SH-SY5Y (cell line): Measurements from ENCODE around the gene AKAP6.

Experiments
- GATA2 ChIP-seq: IDR thresholded peaks from 2 replicates; pipeline ENCODE4 v1.6.1; 2011; ENCODE audit warnings: mild to moderate bottlenecking, low read depth, low read length
- GATA3 ChIP-seq: IDR thresholded peaks from 2 replicates; pipeline ENCODE4 v1.6.1; 2011; ENCODE audit warnings: low read depth, mild to moderate bottlenecking, low read length, moderate library complexity

GRCh38 chr14:32474478-32475195 is 145.5 kb downstream of the AKAP6 start:
- TF ChIP-seq GATA2 = no peak
- no peak for TF ChIP-seq GATA3
